ENCODE measurements around the gene CCL21. TPM values are rescaled to one million over a fixed set of nuclear protein-coding genes. Genes with fewer than 3 reads are reported as not detected.

Gene CCL21
- polyA plus RNA-seq, 1 donor from 2014 or later: not detected

DNA sequence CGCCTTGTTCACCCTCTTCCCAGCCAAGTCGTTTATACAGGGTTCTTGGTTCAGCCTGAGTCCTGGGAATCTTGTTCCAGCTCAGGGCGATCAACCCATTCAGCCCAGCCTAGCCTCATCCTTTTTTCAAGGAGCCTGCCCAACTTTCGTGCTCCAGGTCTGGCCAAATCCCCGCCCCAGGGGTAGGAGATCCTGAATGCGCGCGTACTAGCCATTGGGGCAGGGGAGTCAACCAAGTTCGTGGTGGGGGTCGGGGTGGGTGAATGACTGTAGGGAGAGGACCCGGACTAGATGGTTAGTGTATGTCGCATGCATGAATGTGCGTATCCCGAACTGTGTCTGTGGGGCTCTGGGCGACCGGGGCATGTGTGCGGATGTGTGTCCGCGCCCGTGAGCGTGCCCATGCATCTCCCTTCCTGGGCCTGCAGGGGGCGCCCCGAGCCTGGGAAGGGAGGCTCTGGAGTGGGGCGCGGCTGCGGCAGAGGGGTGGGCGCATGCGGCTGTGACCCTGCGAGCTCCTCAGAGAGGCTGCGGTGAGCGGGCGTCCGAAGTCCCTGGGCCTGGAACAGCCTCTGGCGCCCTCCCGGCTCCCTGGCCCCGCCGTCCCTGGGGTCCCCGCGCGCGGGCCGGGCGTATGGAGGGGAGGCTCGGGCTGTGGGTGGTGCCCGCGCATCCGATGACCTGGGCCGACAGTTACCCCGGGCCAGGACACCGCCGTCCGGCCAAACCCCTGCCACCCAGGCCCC is 8.7 kb downstream of the CCL21 start:
- no peaks in the 10 kb centered on the region for H3F3A ChIP-seq (ENCODE audit: insufficient read depth, low read length, poor library complexity, severe bottlenecking)
- TF ChIP-seq SMC3 (conservative IDR thresholded peaks at IDR 0.05; ENCODE audit: poor library complexity): peak; percentile 50
- no peak for TF ChIP-seq POLR2AphosphoS5 (IDR thresholded peaks at IDR 0.05)
- TF ChIP-seq, protein P1, sequence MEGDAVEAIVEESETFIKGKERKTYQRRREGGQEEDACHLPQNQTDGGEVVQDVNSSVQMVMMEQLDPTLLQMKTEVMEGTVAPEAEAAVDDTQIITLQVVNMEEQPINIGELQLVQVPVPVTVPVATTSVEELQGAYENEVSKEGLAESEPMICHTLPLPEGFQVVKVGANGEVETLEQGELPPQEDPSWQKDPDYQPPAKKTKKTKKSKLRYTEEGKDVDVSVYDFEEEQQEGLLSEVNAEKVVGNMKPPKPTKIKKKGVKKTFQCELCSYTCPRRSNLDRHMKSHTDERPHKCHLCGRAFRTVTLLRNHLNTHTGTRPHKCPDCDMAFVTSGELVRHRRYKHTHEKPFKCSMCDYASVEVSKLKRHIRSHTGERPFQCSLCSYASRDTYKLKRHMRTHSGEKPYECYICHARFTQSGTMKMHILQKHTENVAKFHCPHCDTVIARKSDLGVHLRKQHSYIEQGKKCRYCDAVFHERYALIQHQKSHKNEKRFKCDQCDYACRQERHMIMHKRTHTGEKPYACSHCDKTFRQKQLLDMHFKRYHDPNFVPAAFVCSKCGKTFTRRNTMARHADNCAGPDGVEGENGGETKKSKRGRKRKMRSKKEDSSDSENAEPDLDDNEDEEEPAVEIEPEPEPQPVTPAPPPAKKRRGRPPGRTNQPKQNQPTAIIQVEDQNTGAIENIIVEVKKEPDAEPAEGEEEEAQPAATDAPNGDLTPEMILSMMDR (IDR thresholded peaks at IDR 0.05; ENCODE audit: poor library complexity, severe bottlenecking): peak; percentile 74
- TF ChIP-seq RAD21 (conservative IDR thresholded peaks at IDR 0.05): peak; percentile 61
- TF ChIP-seq EP300 (conservative IDR thresholded peaks at IDR 0.05; ENCODE audit: poor library complexity, severe bottlenecking): no peak
- TF ChIP-seq MXI1 (conservative IDR thresholded peaks at IDR 0.05; ENCODE audit: poor library complexity, severe bottlenecking): no peak
- no peaks in the 10 kb centered on the region for H3K9me3 ChIP-seq (ENCODE audit: low read length)
- peak overlapping the region; percentile 62 for H3K4me3 ChIP-seq (ENCODE audit: low read length)
- peak overlapping the region; percentile 39 for H3K9ac ChIP-seq (ENCODE audit: low read length)
- no peaks in the 10 kb centered on the region for H3K36me3 ChIP-seq (ENCODE audit: insufficient read depth, low read length)
- H3K4me2 ChIP-seq (ENCODE audit: low read length): no peak overlapping the region
- no peaks in the 10 kb centered on the region for H4K20me1 ChIP-seq (ENCODE audit: insufficient read depth)
- no peaks in the 10 kb centered on the region for H3K9me2 ChIP-seq (ENCODE audit: insufficient read depth, low read length)
- H3K79me2 ChIP-seq (replicated peaks; ENCODE audit: insufficient read depth, low read length): no peaks in the 10 kb centered on the region
- H3K27me3 ChIP-seq (ENCODE audit: insufficient read depth, low read depth, low read length): peaks cover 25% of the 10 kb centered on the region
- H2AFZ ChIP-seq (ENCODE audit: low read depth, low read length): no peak overlapping the region
- no peak overlapping the region for H3K27ac ChIP-seq (ENCODE audit: low read length)

DNA sequence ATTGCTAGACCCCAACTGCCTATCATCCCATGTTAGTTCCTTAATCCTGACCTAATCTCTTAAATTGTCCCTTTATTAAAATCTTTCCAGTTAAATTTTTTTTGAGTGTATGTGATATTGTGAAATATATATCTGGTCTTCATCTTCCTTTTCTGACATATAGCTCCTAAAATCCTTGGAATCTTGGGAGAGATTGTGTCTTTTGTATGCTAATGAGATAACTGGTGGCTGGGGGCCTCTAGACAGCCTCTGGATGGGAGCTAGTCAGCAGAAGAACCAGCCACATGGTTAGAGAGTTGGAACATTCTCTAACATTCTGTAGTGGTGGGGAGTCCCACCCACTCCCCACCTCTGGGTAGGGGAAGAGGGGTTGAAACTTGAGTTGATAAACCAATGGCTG is 15.1 kb downstream of the CCL21 start:
- no peaks in the 10 kb centered on the region for H3K9me2 ChIP-seq (ENCODE audit: insufficient read depth, low read length)
- no peak overlapping the region for H3K27ac ChIP-seq (ENCODE audit: low read length)
- no peak overlapping the region for H3K4me3 ChIP-seq (ENCODE audit: low read length)
- H3K9ac ChIP-seq (ENCODE audit: low read length): no peak overlapping the region
- TF ChIP-seq EZH2 (IDR thresholded peaks at IDR 0.05; ENCODE audit: borderline replicate concordance, insufficient read depth, low read length, poor library complexity, severe bottlenecking) (no peak), MXI1 (conservative IDR thresholded peaks at IDR 0.05; ENCODE audit: poor library complexity, severe bottlenecking) (no peak), EP300 (conservative IDR thresholded peaks at IDR 0.05; ENCODE audit: poor library complexity, severe bottlenecking) (no peak), TAF1 (IDR thresholded peaks at IDR 0.05; ENCODE audit: low read depth) (no peak), SMC3 (conservative IDR thresholded peaks at IDR 0.05; ENCODE audit: poor library complexity) (no peak), POLR2AphosphoS5 (IDR thresholded peaks at IDR 0.05) (no peak)
- TF ChIP-seq, protein P1 (IDR thresholded peaks at IDR 0.05; ENCODE audit: poor library complexity, severe bottlenecking): no peak
- no peaks in the 10 kb centered on the region for H3K36me3 ChIP-seq (ENCODE audit: insufficient read depth, low read length)
- H3F3A ChIP-seq (ENCODE audit: insufficient read depth, low read length, poor library complexity, severe bottlenecking): no peaks in the 10 kb centered on the region
- H3K4me2 ChIP-seq (ENCODE audit: low read length): no peak overlapping the region
- no peak overlapping the region for H2AFZ ChIP-seq (ENCODE audit: low read depth, low read length)
- H3K79me2 ChIP-seq (replicated peaks; ENCODE audit: insufficient read depth, low read length): no peaks in the 10 kb centered on the region
- H3K27me3 ChIP-seq (ENCODE audit: insufficient read depth, low read depth, low read length): peaks cover 5% of the 10 kb centered on the region
- H3K9me3 ChIP-seq (ENCODE audit: low read length): no peaks in the 10 kb centered on the region
- H4K20me1 ChIP-seq (ENCODE audit: insufficient read depth): no peaks in the 10 kb centered on the region

DNA sequence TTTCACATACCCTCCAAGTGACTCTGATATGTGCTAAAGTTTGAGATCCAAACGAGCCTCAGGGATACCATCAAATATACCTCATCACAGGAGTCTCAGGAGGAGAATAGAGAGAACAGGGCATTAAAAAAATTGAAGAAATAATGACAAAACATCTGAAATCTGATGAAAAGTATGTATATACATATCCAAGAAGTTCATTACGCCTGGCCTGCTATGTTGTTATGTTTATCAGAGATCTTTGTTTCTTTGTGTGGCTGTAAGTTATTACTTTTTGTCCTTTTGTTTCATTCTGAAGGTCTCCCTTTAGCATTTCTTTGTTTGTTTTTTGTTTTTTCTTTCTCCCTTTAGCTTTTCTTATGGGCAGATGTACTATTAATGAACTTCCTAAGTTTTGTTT is 16.4 kb downstream of the CCL21 start:
- no peak overlapping the region for H3K9ac ChIP-seq (ENCODE audit: low read length)
- H3K27me3 ChIP-seq (ENCODE audit: insufficient read depth, low read depth, low read length): no peaks in the 10 kb centered on the region
- H3K79me2 ChIP-seq (replicated peaks; ENCODE audit: insufficient read depth, low read length): no peaks in the 10 kb centered on the region
- no peak overlapping the region for H3K27ac ChIP-seq (ENCODE audit: low read length)
- no peaks in the 10 kb centered on the region for H4K20me1 ChIP-seq (ENCODE audit: insufficient read depth)
- no peak overlapping the region for H3K4me2 ChIP-seq (ENCODE audit: low read length)
- no peak overlapping the region for H2AFZ ChIP-seq (ENCODE audit: low read depth, low read length)
- H3F3A ChIP-seq (ENCODE audit: insufficient read depth, low read length, poor library complexity, severe bottlenecking): no peaks in the 10 kb centered on the region
- H3K4me3 ChIP-seq (ENCODE audit: low read length): no peak overlapping the region
- no peaks in the 10 kb centered on the region for H3K9me3 ChIP-seq (ENCODE audit: low read length)
- no peaks in the 10 kb centered on the region for H3K36me3 ChIP-seq (ENCODE audit: insufficient read depth, low read length)
- no peak for TF ChIP-seq SMC3 (conservative IDR thresholded peaks at IDR 0.05; ENCODE audit: poor library complexity)
- TF ChIP-seq, protein P2, sequence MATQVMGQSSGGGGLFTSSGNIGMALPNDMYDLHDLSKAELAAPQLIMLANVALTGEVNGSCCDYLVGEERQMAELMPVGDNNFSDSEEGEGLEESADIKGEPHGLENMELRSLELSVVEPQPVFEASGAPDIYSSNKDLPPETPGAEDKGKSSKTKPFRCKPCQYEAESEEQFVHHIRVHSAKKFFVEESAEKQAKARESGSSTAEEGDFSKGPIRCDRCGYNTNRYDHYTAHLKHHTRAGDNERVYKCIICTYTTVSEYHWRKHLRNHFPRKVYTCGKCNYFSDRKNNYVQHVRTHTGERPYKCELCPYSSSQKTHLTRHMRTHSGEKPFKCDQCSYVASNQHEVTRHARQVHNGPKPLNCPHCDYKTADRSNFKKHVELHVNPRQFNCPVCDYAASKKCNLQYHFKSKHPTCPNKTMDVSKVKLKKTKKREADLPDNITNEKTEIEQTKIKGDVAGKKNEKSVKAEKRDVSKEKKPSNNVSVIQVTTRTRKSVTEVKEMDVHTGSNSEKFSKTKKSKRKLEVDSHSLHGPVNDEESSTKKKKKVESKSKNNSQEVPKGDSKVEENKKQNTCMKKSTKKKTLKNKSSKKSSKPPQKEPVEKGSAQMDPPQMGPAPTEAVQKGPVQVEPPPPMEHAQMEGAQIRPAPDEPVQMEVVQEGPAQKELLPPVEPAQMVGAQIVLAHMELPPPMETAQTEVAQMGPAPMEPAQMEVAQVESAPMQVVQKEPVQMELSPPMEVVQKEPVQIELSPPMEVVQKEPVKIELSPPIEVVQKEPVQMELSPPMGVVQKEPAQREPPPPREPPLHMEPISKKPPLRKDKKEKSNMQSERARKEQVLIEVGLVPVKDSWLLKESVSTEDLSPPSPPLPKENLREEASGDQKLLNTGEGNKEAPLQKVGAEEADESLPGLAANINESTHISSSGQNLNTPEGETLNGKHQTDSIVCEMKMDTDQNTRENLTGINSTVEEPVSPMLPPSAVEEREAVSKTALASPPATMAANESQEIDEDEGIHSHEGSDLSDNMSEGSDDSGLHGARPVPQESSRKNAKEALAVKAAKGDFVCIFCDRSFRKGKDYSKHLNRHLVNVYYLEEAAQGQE (IDR thresholded peaks at IDR 0.05; ENCODE audit: borderline replicate concordance): no peak
- TF ChIP-seq, protein P1 (IDR thresholded peaks at IDR 0.05; ENCODE audit: poor library complexity, severe bottlenecking): no peak
- no peak for TF ChIP-seq EZH2 (IDR thresholded peaks at IDR 0.05; ENCODE audit: borderline replicate concordance, insufficient read depth, low read length, poor library complexity, severe bottlenecking)
- no peak for TF ChIP-seq MXI1 (conservative IDR thresholded peaks at IDR 0.05; ENCODE audit: poor library complexity, severe bottlenecking)
- no peak for TF ChIP-seq POLR2AphosphoS5 (IDR thresholded peaks at IDR 0.05)
- no peak for TF ChIP-seq TAF1 (IDR thresholded peaks at IDR 0.05; ENCODE audit: low read depth)
- no peak for TF ChIP-seq RAD21 (conservative IDR thresholded peaks at IDR 0.05)
- TF ChIP-seq EP300 (conservative IDR thresholded peaks at IDR 0.05; ENCODE audit: poor library complexity, severe bottlenecking): no peak
- no peaks in the 10 kb centered on the region for H3K9me2 ChIP-seq (ENCODE audit: insufficient read depth, low read length)

Measured in neural cell (in vitro differentiated cells).